Activated gamma-delta T cell treated with anti-CD3 and anti-CD28 coated beads, Interleukin-2, amount 50 U/mL, for 16 hours (primary cell): ENCODE data around the gene VOPP1.

Experiments
- DNase-seq: peaks from one replicate; pipeline ENCODE4 v3.0.0-alpha.2; 2020; ENCODE audit warnings: low read depth

VOPP1 gene

GRCh38 chr7:55467047-55467593 lies 105.2 kb downstream of the VOPP1 start:
- DNase-seq, result no peak

GRCh38 chr7:55465691-55466090 lies 106.6 kb downstream of the VOPP1 start:
- DNase-seq, result no peak

- no peak for DNase-seq
Measured at GRCh38 chr7:55464422-55464821, 107.9 kb downstream of the VOPP1 start.

GRCh38 chr7:55463686-55464262 lies 108.5 kb downstream of the VOPP1 start:
- no peak for DNase-seq

GRCh38 chr7:55458351-55458750 lies 114.0 kb downstream of the VOPP1 start:
- DNase-seq, result no peak

- no peak for DNase-seq
Measured at GRCh38 chr7:55457801-55458200, 114.5 kb downstream of the VOPP1 start.

- no peak for DNase-seq
Measured at GRCh38 chr7:55452971-55453370, 119.3 kb downstream of the VOPP1 start.

- no peak for DNase-seq
Measured at GRCh38 chr7:55449992-55450535, 122.2 kb downstream of the VOPP1 start.

GRCh38 chr7:55449205-55449991 lies 122.9 kb downstream of the VOPP1 start:
- DNase-seq, result no peak

GRCh38 chr7:55448526-55448925 lies 123.8 kb downstream of the VOPP1 start:
- no peak for DNase-seq

- DNase-seq, result no peak
Measured at GRCh38 chr7:55444786-55445185, 127.5 kb downstream of the VOPP1 start.

- DNase-seq, result no peak
Measured at GRCh38 chr7:55441774-55442522, 130.4 kb downstream of the VOPP1 start.

GRCh38 chr7:55441002-55441401 lies 131.3 kb downstream of the VOPP1 start:
- DNase-seq, result no peak

GRCh38 chr7:55440040-55440690 lies 132.1 kb downstream of the VOPP1 start:
- DNase-seq, result no peak

- no peak for DNase-seq
Measured at GRCh38 chr7:55439627-55440026, 132.7 kb downstream of the VOPP1 start.

- no peak for DNase-seq
Measured at GRCh38 chr7:55438757-55439525, 133.4 kb downstream of the VOPP1 start.

GRCh38 chr7:55438085-55438756 lies 134.1 kb downstream of the VOPP1 start:
- DNase-seq, result no peak

- DNase-seq, result no peak
Measured at GRCh38 chr7:55437375-55437774, 134.9 kb downstream of the VOPP1 start.

GRCh38 chr7:55436457-55436856 lies 135.8 kb downstream of the VOPP1 start:
- no peak for DNase-seq

- DNase-seq, result no peak
Measured at GRCh38 chr7:55435466-55435865, 136.8 kb downstream of the VOPP1 start.
